ENCODE results near the gene CLEC16A.
A peak's percentile ranks its signal among the peaks of the same experiment; 100 is the strongest.

Gene CLEC16A

DNA sequence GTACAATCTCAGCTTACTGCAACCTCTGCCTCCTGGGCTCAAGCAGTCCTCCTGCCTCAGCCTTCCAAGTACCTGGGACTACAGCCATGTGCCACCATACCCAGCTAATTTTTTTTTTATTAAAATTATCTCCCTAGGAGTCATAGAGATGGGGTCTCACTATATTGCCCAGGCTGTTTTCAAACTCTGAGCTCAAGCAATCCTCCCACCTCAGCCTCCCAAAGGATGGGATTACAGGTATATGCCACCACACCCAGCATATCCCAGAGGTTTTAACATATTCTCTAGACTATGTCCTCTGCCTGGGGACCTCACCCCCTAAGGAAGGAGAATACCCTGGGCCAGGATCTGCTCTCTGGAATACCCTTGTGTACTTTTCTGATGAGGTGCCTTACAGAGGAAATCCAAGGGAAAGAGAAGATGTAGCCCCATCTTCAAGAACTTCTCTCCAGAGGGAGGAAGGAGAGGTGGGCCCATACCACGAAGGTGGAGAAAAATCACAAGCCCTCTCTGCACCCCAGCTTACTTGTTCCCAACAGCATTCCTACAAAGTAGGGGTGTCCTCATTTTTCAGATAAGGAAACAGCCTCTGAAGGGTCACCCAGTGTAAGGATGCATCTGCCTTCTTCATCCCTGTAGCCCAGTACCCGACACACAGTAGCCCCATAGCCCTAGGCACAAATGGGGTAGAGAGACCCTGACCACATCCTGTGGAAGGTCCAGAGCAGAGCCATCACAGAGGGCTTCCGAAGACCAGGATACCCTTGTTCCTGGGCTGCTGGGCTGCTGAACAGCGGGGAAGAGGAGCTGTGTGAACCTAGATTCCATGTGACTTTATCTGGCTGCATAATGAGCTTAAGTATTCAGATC, 160.0 kb downstream of the CLEC16A start:
- no peak for DNase-seq

DNA sequence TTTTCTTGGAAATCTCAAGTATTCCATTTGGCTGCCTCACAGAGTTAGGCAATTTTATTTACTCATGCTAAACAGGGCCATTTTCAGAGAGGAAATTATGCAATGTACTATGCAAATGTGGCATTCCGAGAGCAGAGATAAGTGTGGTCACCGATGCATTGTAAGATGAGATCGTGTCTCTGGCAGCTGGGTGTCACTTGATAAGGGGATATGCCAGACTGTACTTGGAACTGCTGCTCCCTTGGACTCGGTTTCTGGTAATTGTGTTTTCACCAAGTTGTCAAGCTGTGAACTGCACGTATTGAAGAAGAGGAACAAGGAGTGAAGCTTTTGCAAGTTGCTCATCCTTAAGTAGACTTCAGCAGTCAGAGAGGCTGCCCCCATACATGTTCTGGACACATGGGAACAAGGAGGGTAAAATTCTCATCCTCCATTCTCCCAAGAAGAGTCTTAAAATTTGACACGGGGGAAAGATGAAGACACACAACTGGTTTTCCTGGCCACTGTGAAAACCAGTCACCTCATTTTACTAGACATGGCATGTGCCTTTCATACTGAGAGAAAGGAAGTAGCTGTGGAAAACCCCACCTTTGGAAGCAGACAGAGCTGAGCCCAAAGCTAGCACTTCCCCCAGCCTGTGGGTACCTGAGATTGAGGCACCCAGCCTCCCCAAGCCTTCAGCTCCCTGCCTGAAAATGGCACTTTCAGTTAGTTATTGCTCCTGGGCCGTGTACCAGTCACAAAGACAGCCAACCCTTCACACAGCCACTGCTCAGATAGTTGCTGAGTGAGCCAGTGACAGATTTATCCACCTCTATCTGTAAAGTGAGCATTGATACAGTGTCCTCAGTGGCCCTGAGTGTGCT, 160.9 kb downstream of the CLEC16A start:
- peak; percentile 25 for DNase-seq

DNA sequence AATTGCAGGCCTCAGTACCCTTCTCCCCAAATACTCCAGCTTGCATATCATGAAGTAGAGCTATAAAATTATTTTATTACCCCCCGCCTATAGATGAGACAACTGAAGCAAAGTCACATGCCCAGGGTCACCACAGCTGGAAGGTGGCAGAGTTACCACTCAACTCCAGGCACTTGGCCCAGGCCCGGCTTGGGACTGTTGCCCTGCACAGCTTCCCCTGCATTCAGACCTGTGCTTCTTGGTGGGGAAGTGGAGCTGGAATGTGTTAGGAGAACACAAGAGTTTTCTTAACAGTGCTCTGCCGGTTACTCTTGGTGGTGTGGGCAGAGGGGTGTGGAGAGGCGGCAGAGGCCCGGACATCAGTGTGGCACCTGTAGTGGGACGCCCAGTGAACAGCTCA, 162.4 kb downstream of the CLEC16A start:
- DNase-seq = no peak

DNA sequence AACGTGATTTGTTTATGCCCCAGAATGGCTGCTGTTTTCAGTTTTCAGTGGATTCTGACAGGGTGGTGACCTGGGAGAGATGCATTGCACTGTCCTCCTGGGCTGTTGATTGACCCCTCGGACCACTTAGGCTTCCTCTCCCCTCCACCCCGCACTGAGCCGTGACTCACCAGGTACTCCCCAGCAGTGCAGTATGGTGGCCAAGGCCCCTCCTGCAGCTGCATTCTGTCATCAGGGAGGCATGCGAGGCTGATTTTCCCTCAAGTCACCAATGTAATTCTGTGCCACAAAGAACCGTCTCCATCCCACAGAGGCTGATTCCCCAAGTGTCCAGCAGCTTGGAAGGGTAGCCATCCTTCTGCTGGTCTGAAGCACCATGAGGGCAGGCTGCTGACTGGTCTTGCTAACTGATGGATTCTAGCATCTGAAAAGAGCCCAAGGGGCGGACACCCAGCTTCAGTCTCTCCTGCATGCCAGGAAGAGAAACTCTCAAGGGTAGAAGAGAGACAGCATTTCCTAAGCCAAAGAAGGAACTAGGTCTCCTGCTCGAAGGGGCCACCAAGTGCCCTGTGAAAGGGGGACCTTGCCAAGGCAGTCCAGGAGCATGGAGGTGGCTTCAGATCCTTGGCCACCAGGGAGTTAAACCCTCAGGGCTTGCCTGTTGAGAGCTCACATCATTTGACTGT, 163.6 kb downstream of the CLEC16A start:
- DNase-seq = no peak

DNA sequence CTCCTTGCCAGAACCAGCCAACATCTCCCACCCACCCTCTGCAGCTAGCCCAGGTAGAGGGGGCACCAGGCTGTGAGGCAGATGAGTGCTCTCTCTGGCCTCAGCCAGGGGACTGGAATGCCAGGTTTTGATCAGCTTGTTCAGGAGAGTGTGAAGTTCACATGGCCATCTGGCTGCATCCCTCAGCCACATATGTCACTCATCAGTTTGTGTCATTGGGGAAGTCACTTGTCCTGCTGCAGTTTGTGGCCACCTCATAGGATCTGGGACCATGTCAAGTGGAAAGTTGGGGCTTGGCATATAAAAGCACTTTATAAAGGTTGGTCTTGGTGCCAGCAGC, 164.1 kb downstream of the CLEC16A start:
- DNase-seq = no peak

DNA sequence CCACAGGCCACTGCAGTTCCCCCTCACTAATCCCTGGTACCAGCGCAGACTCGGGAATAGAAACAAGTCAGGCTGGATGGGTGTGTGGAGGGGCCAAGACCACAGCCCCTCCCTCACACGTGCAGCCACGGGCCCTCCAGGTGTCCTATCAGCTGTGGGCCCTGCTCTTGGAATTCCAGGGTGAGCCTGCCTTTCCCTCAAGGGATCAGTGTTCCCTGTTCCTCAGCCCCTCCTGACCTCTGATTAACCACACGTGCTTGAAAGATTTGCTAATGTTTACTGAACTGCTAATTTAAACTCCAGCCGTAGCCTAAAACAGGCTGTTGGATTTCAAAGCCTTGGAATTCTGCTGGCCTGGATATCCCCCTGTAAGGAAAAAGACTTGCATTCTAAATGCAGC, 165.2 kb downstream of the CLEC16A start:
- DNase-seq = no peak

DNA sequence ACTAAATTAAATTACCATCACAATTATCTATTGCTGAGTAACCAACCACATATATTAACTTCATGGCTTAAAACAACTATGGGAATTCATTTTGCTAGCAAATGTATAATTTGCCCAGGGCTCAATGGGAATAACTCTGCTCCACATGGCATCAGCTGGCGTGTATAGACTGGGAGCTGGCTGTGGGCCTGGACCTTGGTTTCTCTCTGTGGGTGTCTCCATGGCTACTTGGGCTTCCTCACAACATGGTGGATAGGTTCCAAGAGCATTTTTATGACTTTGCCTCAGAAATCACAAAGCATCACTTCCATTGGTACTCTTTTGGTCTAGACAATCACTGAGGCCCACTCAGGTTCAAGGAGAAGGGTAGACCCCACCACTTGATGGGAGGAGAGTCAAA, 166.8 kb downstream of the CLEC16A start:
- no peak for DNase-seq

DNA sequence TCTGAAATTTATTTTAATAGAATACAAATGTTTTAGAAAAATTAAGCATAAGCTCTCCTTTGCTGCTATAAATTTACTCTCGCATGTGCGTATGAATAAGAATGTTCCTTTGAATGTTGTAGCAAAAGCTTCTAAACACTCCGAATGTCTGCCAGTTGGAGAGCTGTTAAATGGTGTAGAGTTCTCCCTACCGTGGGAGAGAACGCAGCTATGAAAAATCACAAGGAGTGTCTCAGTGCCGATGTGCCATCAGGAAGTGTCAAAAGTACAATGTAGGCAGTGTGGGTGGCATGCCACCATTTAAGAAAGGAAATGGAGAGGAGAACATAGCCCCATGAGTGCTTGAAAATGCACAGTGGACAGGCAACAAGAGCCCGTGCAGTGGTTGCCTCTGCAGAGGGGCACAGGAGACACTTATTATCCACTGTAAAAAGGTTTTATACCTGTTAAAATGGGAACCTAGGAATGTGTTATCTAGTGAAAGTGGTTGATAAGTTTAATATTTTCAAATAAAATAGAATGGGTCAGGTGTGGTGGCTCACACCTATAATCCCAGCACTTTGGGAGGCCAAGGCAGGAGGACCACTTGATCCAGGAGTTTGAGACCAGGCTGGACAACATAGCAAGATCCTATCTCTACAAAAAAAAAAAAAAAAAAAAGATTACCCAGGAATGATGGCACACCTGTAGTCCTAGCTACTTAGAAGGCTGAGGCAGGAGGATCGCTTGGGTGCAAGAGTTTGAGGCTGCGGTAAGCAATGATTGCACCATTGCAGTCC, 167.7 kb downstream of the CLEC16A start:
- no peak for DNase-seq

DNA sequence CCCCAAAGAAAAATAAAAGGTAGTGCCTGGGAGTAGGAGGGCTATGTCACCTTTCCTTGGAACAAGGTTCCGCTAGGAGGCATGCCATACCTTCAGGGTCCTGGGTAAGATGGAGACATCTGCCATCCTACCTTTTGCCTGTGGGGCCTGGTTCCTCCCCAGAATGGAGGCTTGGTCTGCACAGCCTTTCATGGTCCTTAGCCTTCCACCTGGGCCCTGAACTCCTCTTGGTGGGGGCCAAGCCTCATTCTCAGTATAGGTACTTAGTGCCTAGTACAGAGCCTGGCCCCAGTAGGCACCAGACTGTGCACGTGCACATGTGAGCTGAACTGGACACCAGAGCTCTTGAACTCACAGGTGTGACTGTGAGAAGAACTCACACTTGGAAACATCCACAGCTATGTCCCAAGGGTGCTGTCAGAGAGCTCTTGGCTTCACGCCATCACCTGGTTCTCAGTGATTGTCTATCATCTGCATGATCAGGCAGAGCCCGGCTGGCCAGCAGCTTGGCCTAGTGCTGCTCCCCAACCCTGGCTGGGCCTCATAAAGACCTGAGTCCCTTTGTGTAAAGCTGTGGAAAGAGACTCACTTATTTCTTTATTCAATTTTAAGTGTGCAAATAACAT, 168.5 kb downstream of the CLEC16A start:
- no peak for DNase-seq

DNA sequence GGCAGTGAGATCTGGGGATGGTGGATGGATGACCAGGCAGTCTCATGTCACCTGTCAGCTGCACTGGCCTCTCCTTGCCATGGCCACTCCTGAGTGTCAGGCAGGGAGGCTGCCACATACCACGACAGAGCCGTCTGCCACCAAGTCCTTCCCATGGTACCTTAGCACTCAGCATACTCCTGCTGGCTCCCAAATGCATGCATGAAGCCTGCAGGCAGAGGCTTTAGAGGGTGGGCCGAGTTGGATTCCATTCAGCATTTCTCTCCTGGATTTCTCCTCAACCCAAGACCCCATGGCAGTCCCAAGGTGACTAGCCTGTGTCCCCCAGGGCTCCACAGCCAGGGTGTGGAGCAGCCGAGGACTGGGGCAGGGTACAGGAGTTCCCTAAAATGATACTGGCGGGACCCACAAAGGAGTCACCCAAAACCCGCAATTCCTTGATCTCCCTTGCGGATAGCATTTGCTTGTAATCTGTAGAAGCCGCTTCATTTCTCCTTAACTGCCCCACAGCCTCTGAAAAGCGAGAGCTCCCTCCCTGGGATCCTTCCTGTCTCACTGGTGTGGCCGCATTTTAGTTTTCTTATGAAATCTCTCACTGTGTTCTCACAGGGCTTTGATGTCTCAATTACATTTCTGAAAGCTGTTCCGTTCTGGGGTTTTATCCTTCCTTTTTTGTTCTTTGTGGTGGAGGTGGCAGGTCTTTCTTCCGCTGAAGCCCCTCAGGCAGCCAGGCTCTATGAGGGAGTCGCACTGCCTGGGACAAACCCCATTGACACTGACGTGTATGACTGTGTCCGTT, 170.2 kb downstream of the CLEC16A start:
- DNase-seq = peak; percentile 25

DNA sequence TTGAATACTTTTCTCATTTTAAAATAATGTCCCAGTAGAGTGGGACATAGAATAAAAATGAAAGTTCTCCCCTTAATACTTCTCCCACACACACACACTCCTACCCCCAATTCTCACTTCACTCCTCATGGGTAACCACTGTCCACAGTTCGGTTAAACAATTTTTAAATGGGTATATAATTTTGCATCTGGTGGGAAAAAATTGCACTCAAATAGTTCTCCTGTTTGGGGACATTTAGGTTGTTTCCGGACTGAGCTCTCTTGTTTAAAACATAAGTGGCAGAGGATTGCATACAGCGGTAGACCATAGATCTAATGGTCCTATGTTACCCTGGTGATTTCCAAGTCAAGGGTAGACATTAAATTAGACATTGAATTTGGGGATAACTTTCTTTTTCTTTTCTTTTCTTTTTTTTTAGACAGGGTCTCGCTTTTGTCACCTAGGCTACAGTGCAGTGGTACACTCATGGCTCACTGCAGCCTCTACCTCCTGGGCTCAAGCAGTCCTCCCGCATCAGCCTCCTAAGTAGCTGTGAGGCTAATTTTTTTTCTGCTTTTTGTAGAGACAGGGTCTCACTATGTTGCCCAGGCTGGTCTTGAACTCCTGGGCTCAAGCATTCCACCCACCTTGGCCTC, 173.3 kb downstream of the CLEC16A start:
- DNase-seq = no peak

DNA sequence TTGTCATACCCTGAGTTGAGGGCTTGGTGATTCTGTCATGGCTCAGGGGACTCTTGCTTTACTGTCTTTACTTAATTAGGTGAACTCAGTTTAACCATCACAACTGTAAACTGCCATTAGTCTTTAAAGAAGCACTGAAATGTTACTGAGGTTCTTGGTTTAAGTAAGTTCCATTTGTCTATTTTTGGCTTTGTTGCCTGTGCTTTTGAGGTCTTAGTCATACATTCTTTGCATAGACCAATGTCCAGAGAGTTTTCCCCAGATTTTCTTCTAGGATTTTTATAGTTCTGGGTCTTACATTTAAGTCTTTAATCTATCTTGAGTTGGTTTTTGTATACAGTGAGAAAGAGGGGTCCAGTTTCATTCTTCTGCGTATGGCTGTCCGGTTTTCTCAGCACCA, 174.1 kb downstream of the CLEC16A start:
- no peak for DNase-seq

DNA sequence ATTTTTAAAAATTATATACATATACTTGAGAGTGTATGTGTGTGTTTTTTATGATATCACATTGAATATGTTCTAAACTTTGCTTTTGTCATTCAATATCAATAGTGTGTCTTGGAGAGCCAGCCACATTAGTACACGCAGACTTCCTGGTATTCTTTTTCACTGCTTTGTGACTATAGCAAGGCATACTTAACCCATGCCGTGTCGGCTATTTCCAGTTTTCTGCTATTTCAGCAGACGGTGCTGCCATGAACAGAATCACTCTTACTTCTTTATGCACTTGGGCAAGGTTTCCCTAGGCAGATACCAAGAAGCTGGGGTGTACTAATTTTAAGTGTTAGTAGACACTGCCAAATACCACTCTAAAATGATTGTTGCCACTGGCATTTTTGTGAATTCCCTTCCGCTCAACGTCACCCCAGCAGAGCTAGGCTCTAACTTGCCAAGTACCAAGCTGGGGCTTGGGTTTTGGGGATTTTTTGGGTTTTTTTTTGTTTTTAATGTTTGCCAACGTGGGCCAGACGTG, 176.8 kb downstream of the CLEC16A start:
- DNase-seq = no peak

DNA sequence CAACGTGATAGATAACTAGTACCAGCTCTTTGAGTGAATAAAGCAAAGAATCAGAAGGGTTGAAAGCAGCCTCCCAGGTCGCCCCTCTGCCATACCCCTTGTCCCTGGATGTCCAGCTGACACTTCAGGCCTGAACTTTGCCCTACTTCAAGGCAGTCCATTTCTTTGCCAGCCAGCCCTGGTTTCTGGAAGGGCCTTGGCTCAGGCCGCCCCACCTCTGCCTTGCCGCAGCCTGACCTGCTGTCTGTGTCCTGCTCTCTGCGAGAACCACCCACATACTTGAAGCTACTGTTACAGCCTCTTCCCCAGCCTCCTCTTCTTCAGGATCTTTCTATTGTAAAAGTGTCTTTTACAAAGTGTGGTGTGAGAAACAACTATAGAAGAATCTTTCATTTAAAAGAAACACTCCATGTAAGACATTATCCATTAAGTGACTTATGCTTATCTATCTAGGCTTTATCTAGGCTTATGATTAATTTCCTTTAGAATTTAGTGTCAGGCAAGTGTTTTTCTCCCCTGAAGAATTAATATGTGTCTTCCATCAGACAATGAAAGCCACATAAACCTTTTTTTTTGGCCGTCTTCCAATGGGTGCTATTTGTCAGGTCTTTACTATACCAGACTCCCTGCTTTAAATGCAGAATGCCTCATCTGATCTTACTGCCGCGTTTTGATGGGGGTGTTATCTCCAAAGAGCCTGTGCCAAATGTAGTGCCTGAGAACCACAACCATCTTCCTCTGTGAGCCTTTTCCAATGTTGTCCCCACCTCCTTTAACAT, 177.7 kb downstream of the CLEC16A start:
- DNase-seq = no peak

DNA sequence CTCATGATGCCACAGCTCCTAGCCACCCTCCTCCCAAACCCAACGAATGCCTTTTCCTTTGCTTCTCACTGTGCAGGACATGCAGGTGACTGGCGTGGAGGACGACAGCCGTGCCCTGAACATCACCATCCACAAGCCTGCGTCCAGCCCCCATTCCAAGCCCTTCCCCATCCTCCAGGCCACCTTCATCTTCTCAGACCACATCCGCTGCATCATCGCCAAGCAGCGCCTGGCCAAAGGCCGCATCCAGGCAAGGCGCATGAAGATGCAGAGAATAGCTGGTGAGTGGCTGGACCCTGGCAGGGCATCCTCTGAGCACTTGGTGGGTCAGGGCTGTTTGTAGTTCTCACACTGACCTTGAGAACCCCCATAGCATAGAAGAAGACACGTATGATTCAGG, 179.3 kb downstream of the CLEC16A start:
- no peak for DNase-seq

DNA sequence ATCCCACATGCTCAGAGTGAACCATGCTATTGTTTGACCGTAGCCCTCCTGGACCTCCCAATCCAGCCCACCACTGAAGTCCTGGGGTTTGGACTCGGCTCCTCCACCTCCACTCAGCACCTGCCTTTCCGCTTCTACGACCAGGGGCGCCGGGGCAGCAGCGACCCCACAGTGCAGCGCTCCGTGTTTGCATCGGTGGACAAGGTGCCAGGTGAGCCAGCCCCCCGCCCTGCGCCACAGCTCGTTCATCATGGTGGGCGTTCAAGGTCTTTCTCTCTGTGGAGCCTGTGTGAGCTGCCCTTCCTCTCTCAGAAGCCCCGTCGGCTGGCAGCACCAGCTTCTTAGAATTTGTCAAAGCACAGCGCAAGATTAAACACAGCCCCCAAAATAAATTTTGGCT, 181.6 kb downstream of the CLEC16A start:
- DNase-seq = no peak

DNA sequence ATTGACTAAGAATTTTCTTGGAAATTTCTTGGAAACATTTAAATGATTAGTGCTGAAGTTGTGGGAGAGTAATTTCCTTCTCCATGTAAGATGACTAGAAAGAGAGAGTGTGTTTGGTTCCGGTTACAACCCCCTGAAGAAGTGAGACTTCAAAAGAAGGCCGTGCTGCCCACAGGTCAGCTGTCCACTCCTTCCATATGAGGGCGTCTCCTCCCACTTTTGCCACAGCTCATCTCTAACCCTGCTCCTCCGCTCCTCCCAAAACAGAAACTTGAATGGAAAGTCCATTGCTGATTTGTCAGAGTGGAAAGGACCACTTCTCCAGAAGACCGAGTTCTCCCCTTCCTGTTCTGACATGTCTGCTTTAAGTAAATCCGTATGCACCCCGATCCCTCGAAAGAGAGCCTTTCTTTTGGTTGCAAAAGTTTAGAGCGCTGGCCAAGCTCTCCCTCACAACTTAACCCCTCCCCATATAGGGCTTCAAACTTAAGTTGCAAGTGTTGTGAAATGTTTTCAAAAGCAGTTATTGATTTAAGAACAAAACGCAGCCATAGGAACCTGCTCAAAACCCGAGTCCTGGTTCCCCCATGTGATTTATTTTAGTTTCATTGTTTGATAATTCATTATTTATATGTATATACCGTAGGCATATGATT, 182.2 kb downstream of the CLEC16A start:
- DNase-seq = no peak

DNA sequence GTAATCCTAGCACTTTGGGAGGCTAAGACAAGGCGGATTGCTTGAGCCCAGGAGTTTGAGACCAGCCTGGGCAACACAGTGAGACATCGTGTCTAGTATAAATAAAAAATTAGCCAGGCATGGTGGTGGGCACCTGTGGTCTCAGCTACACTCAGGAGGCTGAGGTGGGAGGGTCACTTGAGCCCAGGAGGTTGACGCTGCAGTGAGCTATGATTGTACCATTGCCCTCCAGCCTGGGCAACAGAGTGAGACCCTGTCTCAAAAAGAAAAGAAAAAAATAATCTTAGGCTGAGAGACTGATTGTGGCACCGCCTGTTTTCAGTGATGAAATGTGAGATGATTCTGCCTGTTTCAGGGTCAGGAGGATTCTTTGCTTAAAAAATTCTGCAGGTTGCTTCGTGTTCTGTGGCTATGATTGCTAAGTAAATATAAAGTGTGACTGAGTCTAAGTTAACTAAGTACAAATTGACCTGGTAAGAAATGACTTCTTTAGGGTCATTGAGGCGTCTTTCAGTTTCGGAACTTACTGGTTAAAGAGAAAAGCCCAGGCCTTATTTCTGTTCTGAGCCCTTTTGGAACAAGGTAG, 183.3 kb downstream of the CLEC16A start:
- DNase-seq = no peak
